Esophagus muscularis mucosa (tissue), 3 donors: ENCODE measurements around the gene MLN.

Experiments used
- CTCF ChIP-seq, 3 experiments: fragments of 200-600 bp in 2 of 3; fragments of 450-650 bp in 1 of 3; sonication (generic) in 2 of 3; IDR thresholded peaks; one replicate each; pipeline ENCODE4 v1.5.1; 2017 to 2019; ENCODE audit warnings: antibody characterized with exemption in 3 of 3, mild to moderate bottlenecking in 2 of 3, moderate library complexity in 1 of 3
- POLR2A ChIP-seq: fragments of 450-650 bp; IDR thresholded peaks from one replicate; pipeline ENCODE4 v1.6.1; 2017; ENCODE audit warnings: antibody characterized with exemption, moderate library complexity, mild to moderate bottlenecking, low read depth

- TF ChIP-seq POLR2A (no peak), CTCF (IDR thresholded peaks at IDR 0.05) (no peak)
Measured at GRCh38 chr6:33850869-33851541, 47.2 kb upstream of the MLN start.
